Activated CD8-positive, alpha-beta memory T cell treated with anti-CD3 and anti-CD28 coated beads for 4 hours (primary cell): ENCODE measurements around the gene C12orf76.
A peak's percentile ranks its signal among the peaks of the same experiment; 100 is the strongest.
"Not testable (repeated sequence)": the region's sequence is repeated elsewhere in the genome, so short reads cannot be mapped to it uniquely, and the experiment has no call there.

ENCODE experiments used
- DNase-seq, 2 donors: peaks; one replicate each; pipeline ENCODE4 v3.0.0-alpha.2; 2020; ENCODE audit warnings: low read depth in 2 of 2

C12orf76 gene, protein sequence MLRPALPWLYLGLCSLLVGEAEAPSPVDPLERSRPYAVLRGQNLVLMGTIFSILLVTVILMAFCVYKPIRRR

GRCh38 chr12:110048242-110049027, at the start of gene C12orf76:
TSS of gene C12orf76 (minus strand) at chr12:110048522. CDS start at chr12:110048495, 27 bp downstream.
- DNase-seq = peak; percentile 80 to 85

GRCh38 chr12:110093631-110094311, 45.4 kb upstream of the C12orf76 start:
- no peak for DNase-seq

DNA sequence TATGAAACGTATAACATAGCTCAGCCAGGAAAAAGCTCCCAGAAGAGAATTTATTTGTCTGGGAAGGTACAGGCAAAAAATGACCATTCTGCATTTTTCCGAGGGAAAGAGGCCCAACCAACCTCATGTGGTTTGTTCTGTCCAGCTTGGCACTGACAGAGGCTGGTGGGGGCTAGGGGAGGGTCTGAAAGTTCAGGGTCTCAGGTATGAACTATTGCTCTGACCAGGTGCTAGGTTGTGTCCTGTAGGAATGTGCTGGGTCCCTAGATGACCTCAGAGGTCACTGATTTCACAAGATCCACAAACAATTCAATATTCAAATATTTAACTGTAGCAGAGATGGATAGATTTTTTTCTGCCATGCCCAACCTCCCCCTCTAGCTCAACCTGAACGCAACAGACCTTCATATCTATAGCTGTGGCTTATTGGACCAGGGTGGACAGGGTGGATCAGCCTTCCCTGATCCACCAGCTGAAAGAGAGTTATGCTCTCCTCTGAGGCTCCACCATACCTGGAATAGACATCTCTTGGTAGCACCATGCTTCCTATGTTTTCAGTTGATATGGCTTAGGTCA, 42.9 kb upstream of the C12orf76 start:
- DNase-seq = no peak

- no peak for DNase-seq
Measured at GRCh38 chr12:110090266-110091135, 42.2 kb upstream of the C12orf76 start.

DNA sequence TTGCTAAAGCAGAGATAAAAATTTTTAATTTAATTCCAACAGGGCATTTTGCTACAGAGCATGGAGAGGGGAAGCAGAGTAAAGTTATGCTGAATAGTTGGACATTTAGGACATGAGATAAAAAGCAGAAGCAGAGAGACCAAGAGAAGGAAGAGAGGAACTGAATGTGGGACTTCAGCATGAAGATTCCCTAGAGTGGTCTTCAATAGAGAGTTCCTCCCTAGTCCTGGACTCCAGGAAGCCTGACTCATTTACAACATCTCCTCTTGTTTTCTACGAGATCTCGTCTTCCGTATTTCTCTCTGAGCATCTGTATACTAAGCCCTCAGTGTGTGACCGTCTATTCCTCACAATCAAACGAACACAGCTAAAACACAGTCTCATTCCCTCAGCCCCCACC, 40.6 kb upstream of the C12orf76 start:
- DNase-seq = no peak

- not testable (repeated sequence) for DNase-seq
Measured at GRCh38 chr12:110088216-110088615, 39.9 kb upstream of the C12orf76 start.

DNA sequence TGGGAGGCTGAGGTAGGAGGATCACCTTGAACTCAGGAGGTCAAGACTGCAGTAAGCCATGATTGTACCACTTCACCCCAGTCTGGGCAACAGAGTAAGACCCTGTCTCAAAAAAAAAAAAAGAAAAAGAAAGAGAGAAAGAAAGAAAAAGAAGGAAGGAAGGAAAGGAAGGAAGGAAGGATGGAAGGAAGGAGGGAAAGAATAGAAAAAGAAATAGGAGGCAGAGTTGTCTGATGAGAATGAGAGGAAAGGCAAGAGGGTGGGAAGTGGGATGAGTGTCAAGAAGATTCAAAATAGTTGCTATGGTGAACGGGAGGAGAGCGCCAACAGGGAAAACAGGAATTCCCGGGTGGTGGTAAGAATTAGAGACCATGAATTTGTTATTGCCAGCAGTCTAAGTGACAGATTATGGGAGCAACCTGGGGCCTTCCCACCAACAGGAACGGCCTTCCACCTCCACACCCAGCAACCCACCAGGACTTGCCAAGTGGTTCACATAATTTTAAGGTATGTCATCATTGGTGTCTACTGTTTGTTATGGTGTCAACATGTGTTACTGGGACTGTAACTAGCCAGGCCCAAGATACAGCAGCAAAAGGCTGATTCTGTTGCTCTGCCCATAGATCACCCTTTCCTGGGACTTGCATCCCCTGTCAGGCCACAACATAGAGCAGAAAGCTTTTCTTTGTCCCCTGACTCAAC, 36.1 kb upstream of the C12orf76 start:
- no peak for DNase-seq

GRCh38 chr12:110080410-110080809, 32.1 kb upstream of the C12orf76 start:
- DNase-seq = no peak

GRCh38 chr12:110079477-110080400, 31.4 kb upstream of the C12orf76 start:
- peak; percentile 40 to 62 for DNase-seq

- DNase-seq = no peak
Measured at GRCh38 chr12:110077800-110078199, 29.5 kb upstream of the C12orf76 start.

DNA sequence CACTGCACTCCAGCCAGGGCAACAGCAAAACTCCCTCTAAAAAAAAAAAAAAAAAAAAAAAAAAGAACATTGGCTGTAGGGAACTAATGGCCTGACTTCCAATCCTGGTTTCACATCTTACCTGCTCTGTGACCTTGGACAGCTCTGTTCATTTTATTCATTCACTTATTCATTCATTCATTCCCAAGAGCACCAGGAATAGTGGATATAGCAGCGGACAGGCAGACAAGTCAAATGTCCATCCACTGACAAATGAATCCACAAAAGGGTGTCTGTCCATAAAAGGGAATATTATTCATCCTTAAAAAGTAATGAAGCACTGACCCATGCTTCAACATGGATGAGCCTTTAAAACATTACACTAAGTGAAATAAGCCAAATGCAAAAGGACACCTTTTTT, 27.6 kb upstream of the C12orf76 start:
- no peak for DNase-seq

DNA sequence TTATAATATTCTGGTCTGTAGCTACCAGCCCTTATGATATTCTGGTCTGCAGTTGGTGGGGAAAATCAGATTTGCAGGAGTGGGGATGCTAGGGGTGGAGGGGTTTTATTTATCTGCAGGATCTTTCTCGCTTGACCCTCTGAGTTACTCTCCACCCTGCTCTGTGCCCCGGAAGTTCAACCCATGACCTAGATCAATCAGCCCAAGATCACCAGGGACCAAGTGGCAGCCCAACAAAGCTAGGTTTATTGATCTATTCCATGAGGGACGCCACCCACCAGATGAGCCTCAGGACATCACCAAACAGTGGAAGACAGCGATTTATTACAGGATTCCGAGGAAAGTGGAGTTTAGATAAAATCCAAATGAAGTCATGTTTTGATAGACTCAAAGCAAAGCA, 25.8 kb upstream of the C12orf76 start:
- no peak for DNase-seq

GRCh38 chr12:110073049-110073831, 24.9 kb upstream of the C12orf76 start:
- DNase-seq = no peak

DNA sequence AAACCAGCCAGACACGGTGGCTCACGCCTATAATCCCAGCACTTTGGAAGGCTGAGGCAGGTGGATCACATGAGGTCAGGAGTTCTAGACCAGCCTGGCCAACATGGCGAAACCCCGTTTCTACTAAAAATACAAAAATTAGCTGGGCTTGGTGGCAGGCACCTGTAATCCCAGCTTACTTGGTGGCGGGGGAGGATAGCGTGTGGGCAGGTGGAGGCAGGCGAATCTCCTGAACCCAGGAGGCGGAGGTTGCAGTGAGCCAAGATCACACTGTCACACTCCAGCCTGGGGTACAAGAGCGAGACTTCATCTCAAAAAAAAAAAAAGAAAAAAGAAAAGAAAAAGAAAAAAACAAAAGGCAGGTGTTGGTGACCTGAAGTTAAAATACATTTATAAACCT, 24.3 kb upstream of the C12orf76 start:
- DNase-seq = not testable (repeated sequence)

GRCh38 chr12:110071967-110072366, 23.6 kb upstream of the C12orf76 start:
- no peak for DNase-seq

DNA sequence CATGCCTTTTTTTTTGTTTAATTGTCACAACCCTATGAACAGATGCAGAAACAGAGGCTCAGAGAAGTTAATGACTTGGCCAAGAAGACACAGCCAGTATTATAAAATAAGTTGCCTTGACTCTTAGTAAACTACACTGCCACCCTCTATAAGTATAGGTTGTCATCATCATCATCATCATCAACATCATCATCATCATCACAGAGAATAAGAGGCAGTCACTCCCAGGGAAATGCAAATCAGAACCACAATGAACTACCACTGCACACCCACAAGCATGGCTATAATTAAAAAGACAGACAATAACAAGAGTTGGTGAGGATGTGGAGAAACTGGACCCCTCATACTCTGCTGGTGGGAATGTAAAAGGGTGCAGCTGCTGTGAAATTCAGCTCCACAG, 23.2 kb upstream of the C12orf76 start:
- DNase-seq = no peak

DNA sequence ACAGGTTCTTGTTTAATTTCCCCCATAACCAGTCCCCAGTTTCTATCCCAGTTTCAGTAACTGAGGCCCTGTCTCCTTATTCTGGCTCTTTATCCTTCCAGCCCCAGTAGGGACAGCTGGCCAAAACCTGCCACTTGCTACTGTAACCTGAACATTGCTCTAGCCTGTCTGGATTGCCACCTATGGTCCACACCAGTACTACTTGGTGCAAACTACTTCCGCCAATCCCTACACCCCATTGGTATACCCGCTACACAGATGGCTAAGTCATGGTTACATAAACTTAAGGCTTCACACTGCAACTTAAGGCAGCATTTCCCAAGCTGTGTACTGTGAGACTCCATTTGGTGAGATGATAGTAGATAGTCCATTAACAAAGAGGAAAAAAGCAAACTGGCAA, 20.3 kb upstream of the C12orf76 start:
- no peak for DNase-seq

DNA sequence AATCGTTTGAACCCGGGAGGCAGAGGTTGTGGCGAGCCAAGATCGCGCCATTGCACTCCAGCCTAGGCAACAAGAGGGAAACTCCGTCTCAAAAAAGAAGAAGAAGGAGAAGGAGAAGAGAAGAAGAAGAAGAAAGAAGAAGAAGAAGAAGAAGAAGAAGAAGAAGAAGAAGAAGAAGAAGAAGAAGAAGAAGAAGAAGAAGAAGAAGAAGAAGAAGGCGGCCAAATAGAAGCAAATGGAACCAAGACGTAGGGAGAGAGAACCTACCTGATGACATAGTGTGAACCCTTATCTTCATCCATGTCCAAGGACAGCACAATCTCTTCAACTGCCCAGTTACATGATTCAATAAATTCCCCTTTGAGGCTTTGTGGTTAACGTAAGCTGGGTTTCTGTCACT, 19.8 kb upstream of the C12orf76 start:
- DNase-seq = not testable (repeated sequence)

DNA sequence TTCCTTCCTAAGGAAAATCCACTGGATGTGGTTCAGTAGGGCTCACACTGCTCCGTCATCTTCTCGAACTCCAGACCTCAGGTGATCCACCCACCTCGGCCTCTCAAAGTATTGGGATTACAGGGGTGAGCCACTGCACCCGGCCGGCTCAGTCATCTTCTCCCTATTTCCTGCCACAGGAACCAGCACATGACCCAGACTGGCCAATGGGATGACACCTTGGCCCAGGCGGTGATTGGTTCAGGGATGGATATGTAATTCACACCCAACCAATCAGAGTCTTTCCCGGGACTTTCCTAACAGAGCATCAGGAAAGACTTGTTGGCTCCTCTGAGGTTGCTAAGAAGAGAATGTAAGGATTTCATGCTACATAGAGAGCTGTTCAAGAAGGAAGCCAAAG, 19.2 kb upstream of the C12orf76 start:
- no peak for DNase-seq
